Left ventricle myocardium superior (tissue), 1 donor: ENCODE results near the gene SRF. TPM values are rescaled to one million over a fixed set of nuclear protein-coding genes. Genes with fewer than 3 reads are reported as not detected.

Experiments used
- ATAC-seq: fragments of 200-7000 bp; cut with Tn5 transposase; one replicate; pipeline ENCODE4 v1.9.1; 2020; ENCODE audit warnings: mild to moderate bottlenecking, moderate library complexity
- DNase-seq: peaks from one replicate; pipeline ENCODE4 v3.0.0-alpha.2; 2020
- intact Hi-C: fragments of 100-400 bp; cut with micrococcal nuclease; formaldehyde crosslinking; loops from one replicate; pipeline ENCODE4 v1.11.0; 2022
- total RNA-seq: library from RNA; stranded (reverse); fragmentation: NEBNext Ultra II Directional; extraction: Animal tissue kit (Norgen Biotek cat#: 25700); gene quantifications from one replicate; pipeline ENCODE4 v1.2.1, GENCODE V29; 2021
- donor health status: DM: no; HTN: yes; CAD: no; lungs with severe emphysema.

Gene SRF
- total RNA-seq, 1 donor from 2014 or later: 78.7 TPM

DNA sequence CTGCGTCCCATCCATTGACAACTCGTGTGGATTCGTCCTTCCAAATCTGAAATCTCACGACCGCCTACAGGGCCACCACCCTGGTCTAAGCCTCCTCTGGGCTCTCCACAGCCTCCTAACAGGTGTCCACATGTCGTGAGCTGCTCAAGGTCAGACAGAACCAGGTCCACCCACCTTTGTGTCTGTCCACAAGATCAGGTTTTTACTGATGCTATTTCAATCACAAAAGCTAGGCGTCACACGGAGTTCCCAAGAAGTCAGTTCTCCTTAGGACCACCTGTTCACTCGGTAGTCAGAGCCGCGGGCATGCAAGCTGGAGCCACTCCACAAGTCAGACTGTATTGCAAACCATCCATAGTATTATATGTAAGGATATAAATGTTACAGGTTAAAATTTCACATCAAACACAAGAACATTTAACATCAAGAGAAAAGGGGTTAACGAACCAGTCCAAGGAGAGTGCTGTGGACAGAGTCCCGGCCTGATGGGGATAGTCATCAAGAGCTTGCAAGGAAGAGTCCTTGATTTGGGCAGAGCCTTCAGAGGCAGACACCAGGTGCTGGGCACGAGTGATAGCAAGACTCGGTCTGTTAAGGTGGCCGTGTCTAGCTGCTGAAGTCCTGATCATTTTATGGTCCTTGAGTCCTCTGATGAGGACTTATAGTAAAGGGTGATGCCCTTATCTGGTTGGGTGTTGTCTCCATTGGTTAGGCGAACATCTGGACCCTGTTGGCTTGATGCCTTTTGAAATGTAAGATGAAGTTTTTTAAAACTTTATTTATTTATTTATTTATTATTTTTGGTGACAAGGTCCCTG lies 58.9 kb downstream of the SRF start:
- intact Hi-C loops: no loop called here
- DNase-seq (no peak), ATAC-seq (peak; percentile 3)

DNA sequence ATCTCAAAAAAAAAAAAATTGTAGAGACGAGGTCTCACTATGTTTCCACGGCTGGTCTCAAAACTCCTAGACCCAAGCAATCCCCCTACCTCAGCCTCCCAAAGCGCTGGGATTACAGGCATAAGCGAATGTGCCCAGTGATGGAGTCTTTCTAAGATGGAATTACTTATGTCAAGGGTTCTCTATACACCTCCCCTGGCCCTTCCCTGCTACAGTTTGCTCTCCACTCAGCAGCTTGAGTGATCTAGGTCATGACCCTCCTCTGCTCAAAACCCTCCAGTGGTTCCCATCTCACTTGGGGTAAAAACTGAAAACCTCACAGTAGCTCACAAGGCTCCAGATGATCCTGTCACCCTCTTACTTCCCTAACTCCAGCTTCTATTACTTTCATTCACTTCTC lies 60.0 kb downstream of the SRF start:
- intact Hi-C loops: no loop called here
- DNase-seq: no peak
- no peak for ATAC-seq

Other genes starting within 250 kb of the SRF start
- 19.5 TPM for gene CNPY3, start 241.8 kb upstream of the SRF start, total RNA-seq
- gene GNMT, start 210.5 kb upstream of the SRF start, total RNA-seq: 2.0 TPM
- gene PEX6, start 192.1 kb upstream of the SRF start, total RNA-seq: 27.8 TPM
- gene PPP2R5D, start 186.7 kb upstream of the SRF start, total RNA-seq: 40.3 TPM
- 28.7 TPM for gene MEA1, start 157.3 kb upstream of the SRF start, total RNA-seq
- gene KLHDC3, start 157.0 kb upstream of the SRF start, total RNA-seq: 167 TPM
- gene RRP36, start 149.6 kb upstream of the SRF start, total RNA-seq: 27.6 TPM
- gene CUL7, start 117.4 kb upstream of the SRF start, total RNA-seq: 9.6 TPM
- 116 TPM for gene MRPL2, start 111.8 kb upstream of the SRF start, total RNA-seq
- gene KLC4, start 111.6 kb upstream of the SRF start, total RNA-seq: 35.9 TPM
- 2.1 TPM for gene PTK7, start 95.0 kb upstream of the SRF start, total RNA-seq
- gene CUL9, start 10.9 kb downstream of the SRF start, total RNA-seq: 10.9 TPM
- gene DNPH1, start 58.2 kb downstream of the SRF start, total RNA-seq: 31.2 TPM
- gene TTBK1, start 72.2 kb downstream of the SRF start, total RNA-seq: 0.15 TPM
- gene SLC22A7, start 127.0 kb downstream of the SRF start, total RNA-seq: not detected
- gene CRIP3, start 137.6 kb downstream of the SRF start, total RNA-seq: 6.6 TPM
- gene ZNF318, start 198.4 kb downstream of the SRF start, total RNA-seq: 12.4 TPM